KMS-11 (cell line): Measurements from ENCODE around the gene FAM163B.

Source experiments
- H2AFZ ChIP-seq: fragments of 200-600 bp; sonication (generic); 2 replicates; pipeline ENCODE4 v1.6.1; 2016; ENCODE audit warnings: antibody characterized with exemption, mixed run types, low read depth
- H3K27ac ChIP-seq: fragments of 200-600 bp; sonication (generic); 2 replicates; pipeline ENCODE4 v1.6.1; 2016; ENCODE audit warnings: mild to moderate bottlenecking, mixed run types
- H3K27me3 ChIP-seq: fragments of 200-600 bp; sonication (generic); 2 replicates; pipeline ENCODE4 v1.6.1; 2017; ENCODE audit warnings: mild to moderate bottlenecking, low read depth, mixed run types, moderate library complexity; ENCODE audit not compliant: insufficient read depth
- H3K36me3 ChIP-seq: fragments of 200-600 bp; sonication (generic); 2 replicates; pipeline ENCODE4 v1.6.1; 2017; ENCODE audit warnings: mild to moderate bottlenecking, mixed run types; ENCODE audit not compliant: insufficient read depth
- H3K4me1 ChIP-seq: fragments of 200-600 bp; sonication (generic); 2 replicates; pipeline ENCODE4 v1.6.1; 2016; ENCODE audit warnings: mild to moderate bottlenecking, low read depth, mixed run types; ENCODE audit not compliant: poor library complexity, severe bottlenecking
- H3K4me2 ChIP-seq: fragments of 200-600 bp; sonication (generic); 2 replicates; pipeline ENCODE4 v1.7.0; 2016; ENCODE audit warnings: mild to moderate bottlenecking, mixed run types
- H3K4me3 ChIP-seq: fragments of 200-600 bp; sonication (generic); IDR thresholded peaks from 2 replicates; pipeline ENCODE4 v1.6.1; 2017; ENCODE audit warnings: low read depth, low read length, mixed read lengths; ENCODE audit not compliant: insufficient read depth
- H3K79me2 ChIP-seq: fragments of 200-600 bp; sonication (generic); 2 replicates; pipeline ENCODE4 v1.6.1; 2016; ENCODE audit warnings: low read depth, mixed run types; ENCODE audit not compliant: insufficient read depth
- H3K9ac ChIP-seq: fragments of 200-600 bp; sonication (generic); 2 replicates; pipeline ENCODE4 v1.6.1; 2016; ENCODE audit warnings: mild to moderate bottlenecking, mixed run types
- H4K20me1 ChIP-seq: fragments of 200-600 bp; sonication (generic); 2 replicates; pipeline ENCODE4 v1.6.1; 2016; ENCODE audit warnings: mild to moderate bottlenecking, mixed run types; ENCODE audit not compliant: insufficient read depth
- TF ChIP-seq, protein P1 (sequence below): fragments of 200-600 bp; sonication (generic); conservative IDR thresholded peaks from 2 replicates; pipeline ENCODE4 v1.6.1; 2017; ENCODE audit warnings: low read depth, mild to moderate bottlenecking, antibody characterized with exemption, low read length, moderate library complexity, mixed read lengths

Gene FAM163B

DNA sequence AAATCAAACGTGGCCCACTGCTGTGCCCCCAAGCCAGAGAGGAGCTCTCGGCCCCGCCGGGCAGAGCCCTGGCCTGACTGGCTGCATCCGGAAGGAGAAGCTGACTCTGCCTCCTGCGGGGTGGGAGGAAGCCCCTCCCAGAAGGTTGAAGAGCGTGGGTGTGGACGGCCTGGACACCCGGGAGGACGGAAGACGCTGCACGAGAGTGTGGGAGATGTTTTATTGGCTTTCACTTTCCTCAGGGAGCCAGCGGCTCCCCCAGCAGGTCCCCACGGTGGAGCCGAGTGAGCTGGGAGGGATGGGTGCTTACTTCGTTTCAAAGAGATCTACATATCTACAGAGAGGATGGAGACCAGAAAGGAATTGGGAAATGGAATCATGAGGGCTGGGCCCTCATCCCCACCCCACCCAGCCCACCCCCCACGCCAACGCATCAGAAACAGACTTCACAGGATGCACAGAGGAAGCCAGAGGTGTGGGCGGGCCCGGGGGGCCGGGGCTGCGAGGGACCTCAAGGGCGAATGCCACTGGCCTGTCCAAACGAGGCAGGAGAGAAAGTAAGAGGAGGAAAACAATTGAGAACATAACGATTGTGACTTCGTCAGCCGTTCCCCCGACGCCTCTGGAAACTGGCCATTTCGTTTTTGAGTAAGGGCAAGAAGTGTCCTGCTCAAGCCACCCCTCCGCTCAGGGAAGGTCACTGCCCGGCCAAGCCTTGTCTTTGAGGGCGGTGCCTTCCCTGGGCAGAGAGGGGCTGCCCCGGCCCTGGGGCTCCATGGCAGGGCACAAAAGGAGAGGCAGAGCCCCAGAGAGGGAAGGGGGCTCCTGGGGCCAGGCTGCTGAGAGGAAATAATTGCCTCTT lies 32.1 kb downstream of the FAM163B start:
- Histone ChIP-seq H3K27ac (no peak overlapping the region), H3K9ac (no peak overlapping the region), H2AFZ (no peak overlapping the region), H3K4me3 (no peak overlapping the region), H3K36me3 (no peaks in the 10 kb centered on the region), H3K79me2 (no peaks in the 10 kb centered on the region), H3K4me1 (no peaks in the 10 kb centered on the region), H3K27me3 (peaks cover 56% of the 10 kb centered on the region), H4K20me1 (no peaks in the 10 kb centered on the region), H3K4me2 (no peak overlapping the region)
- TF ChIP-seq, protein P1, sequence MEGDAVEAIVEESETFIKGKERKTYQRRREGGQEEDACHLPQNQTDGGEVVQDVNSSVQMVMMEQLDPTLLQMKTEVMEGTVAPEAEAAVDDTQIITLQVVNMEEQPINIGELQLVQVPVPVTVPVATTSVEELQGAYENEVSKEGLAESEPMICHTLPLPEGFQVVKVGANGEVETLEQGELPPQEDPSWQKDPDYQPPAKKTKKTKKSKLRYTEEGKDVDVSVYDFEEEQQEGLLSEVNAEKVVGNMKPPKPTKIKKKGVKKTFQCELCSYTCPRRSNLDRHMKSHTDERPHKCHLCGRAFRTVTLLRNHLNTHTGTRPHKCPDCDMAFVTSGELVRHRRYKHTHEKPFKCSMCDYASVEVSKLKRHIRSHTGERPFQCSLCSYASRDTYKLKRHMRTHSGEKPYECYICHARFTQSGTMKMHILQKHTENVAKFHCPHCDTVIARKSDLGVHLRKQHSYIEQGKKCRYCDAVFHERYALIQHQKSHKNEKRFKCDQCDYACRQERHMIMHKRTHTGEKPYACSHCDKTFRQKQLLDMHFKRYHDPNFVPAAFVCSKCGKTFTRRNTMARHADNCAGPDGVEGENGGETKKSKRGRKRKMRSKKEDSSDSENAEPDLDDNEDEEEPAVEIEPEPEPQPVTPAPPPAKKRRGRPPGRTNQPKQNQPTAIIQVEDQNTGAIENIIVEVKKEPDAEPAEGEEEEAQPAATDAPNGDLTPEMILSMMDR = no peak

DNA sequence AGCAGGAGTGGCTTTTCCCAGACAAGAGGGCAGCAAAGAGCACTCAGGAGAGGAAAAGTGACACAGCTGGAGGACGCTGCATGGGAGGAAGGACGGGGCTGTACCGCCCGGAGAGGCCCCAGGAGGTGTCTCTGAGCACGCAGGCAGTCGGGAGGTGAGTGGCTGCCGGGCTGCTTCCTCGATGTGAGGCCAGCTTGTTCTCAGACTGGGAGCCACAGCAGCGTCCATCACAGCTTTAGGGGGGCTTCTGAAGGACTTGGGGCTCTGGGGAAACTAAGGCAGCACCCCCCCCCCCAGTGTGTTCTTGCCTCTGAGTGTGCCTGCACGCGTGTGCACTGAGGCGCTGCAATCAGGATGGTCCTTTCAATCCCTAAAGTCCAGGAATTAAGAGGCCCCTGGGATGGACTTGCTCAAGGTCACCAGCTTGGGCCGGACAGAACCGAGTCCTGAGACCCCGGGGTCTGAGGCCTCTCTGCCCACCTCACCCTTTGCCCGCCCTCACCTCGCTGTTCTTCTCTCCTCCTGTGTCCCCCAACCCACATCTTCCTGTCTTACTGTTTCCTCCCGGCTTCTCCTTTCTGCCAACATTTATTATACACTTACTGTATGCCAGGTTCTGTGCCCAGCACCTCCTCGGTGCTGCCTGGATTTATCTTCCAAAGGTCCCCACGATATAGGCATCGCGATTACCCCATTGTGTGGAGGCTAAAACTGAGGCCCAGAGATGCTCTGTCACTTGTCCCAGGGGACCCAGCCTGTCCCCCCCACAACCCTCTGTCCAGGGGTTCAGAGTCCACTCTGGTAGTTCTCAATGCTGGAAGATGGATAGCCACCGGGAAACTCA lies 32.9 kb downstream of the FAM163B start:
- no peak overlapping the region for H3K4me2 ChIP-seq
- H4K20me1 ChIP-seq = no peaks in the 10 kb centered on the region
- TF ChIP-seq, protein P1 = no peak
- no peak overlapping the region for H3K4me3 ChIP-seq
- H3K79me2 ChIP-seq = no peaks in the 10 kb centered on the region
- H3K4me1 ChIP-seq = no peaks in the 10 kb centered on the region
- no peak overlapping the region for H2AFZ ChIP-seq
- no peak overlapping the region for H3K27ac ChIP-seq
- H3K36me3 ChIP-seq = no peaks in the 10 kb centered on the region
- H3K9ac ChIP-seq = no peak overlapping the region
- peaks cover 47% of the 10 kb centered on the region for H3K27me3 ChIP-seq

- Histone ChIP-seq H3K79me2 (no peaks in the 10 kb centered on the region), H3K4me3 (no peak overlapping the region), H3K27ac (no peak overlapping the region), H2AFZ (no peak overlapping the region), H3K36me3 (no peaks in the 10 kb centered on the region), H3K27me3 (peaks cover 44% of the 10 kb centered on the region), H4K20me1 (no peaks in the 10 kb centered on the region), H3K4me2 (no peak overlapping the region), H3K9ac (no peak overlapping the region), H3K4me1 (no peaks in the 10 kb centered on the region)
- TF ChIP-seq, protein P1 = no peak
Observed at GRCh38 chr9:133575186-133576030, 33.8 kb downstream of the FAM163B start.

DNA sequence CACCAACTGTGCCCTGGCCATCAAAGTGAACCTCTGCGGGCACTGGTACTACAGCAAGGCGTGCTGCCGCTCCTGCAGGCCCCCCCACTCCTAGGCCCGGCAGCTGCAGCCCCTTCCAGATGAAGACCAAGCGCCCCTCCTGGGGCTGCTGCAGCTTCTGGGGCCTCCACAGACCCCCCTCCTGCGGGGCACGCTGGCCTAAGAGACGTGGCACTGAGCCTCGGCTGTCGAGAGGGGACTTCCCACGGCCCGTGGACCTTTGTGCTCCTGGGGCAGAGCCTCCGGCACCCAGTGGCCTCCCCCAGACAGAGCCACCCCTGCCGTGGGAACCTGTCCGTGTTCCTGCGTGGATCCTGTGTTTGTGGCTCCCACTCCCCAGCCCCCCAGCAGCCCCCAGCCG lies 34.4 kb downstream of the FAM163B start:
- H3K27ac ChIP-seq = no peak overlapping the region
- TF ChIP-seq, protein P1 = no peak
- no peaks in the 10 kb centered on the region for H3K4me1 ChIP-seq
- H3K36me3 ChIP-seq = no peaks in the 10 kb centered on the region
- no peak overlapping the region for H3K9ac ChIP-seq
- no peaks in the 10 kb centered on the region for H4K20me1 ChIP-seq
- no peak overlapping the region for H3K4me2 ChIP-seq
- no peaks in the 10 kb centered on the region for H3K79me2 ChIP-seq
- H3K27me3 ChIP-seq = peaks cover 44% of the 10 kb centered on the region
- no peak overlapping the region for H2AFZ ChIP-seq
- no peak overlapping the region for H3K4me3 ChIP-seq
